Body of pancreas (tissue), 4 donors: ENCODE data around the gene IPPK.

ENCODE experiments used
- POLR2A ChIP-seq, 3 donors: fragments of 450-650 bp; IDR thresholded peaks; one replicate each; pipeline ENCODE4 v1.6.1; 2016; ENCODE audit warnings: antibody characterized with exemption in 3 of 3, mild to moderate bottlenecking in 2 of 3
- TF ChIP-seq, protein P1 (sequence below), 7 experiments: fragments of 450-650 bp in 4 of 7; fragments of 200-600 bp in 3 of 7; sonication (generic) in 3 of 7; IDR thresholded peaks; one replicate each; pipeline ENCODE4 v1.5.1; 2016 to 2019; ENCODE audit warnings: antibody characterized with exemption in 7 of 7

DNA sequence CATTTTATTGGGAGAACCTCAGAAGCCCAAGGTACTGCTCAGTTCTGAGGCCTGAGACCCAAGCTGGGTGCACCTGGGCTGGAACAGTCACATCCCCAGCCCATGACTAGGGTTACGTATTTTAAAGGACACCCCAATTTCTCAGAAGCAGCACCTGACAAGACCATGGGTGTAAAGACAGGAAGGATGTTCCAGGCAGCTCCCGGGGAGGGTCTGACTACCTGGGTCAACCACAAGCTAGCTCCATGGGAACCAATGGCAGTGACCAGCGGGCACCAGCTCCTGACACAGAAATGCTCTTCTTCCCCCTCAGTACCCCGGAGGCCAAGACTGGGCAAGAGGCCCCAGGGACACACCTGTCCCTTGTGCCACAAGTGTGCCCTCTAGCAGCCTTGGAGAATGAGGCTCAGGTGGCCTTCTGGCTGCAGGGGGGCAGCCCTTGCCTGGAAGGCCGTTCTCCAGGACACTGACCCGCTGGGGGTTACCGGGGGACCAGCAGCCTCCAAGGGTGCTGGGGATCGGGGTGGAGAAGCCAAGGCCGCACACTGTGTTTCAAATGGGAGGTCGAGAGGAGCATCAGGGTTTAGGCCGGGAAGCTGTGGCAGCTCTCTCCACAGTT is 52.6 kb downstream of the IPPK start:
- no peak for TF ChIP-seq POLR2A (IDR thresholded peaks at IDR 0.05)
- TF ChIP-seq, protein P1, sequence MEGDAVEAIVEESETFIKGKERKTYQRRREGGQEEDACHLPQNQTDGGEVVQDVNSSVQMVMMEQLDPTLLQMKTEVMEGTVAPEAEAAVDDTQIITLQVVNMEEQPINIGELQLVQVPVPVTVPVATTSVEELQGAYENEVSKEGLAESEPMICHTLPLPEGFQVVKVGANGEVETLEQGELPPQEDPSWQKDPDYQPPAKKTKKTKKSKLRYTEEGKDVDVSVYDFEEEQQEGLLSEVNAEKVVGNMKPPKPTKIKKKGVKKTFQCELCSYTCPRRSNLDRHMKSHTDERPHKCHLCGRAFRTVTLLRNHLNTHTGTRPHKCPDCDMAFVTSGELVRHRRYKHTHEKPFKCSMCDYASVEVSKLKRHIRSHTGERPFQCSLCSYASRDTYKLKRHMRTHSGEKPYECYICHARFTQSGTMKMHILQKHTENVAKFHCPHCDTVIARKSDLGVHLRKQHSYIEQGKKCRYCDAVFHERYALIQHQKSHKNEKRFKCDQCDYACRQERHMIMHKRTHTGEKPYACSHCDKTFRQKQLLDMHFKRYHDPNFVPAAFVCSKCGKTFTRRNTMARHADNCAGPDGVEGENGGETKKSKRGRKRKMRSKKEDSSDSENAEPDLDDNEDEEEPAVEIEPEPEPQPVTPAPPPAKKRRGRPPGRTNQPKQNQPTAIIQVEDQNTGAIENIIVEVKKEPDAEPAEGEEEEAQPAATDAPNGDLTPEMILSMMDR (IDR thresholded peaks at IDR 0.05), result no peak
